HG03108 (cell line): ENCODE measurements around the gene ITM2B.

ENCODE experiments used
- ATAC-seq: cut with Tn5 transposase; IDR thresholded peaks from one replicate; pipeline ENCODE4 v1.9.1; 2021; ENCODE audit warnings: moderate library complexity; ENCODE audit not compliant: unreplicated experiment

Gene ITM2B

GRCh38 chr13:48303359-48304142 lies 70.5 kb downstream of the ITM2B start, which contains the start of gene RB1:
Gene RB1 (plus strand): TSS chr13:48303751. CDS start chr13:48303913, 162 bp downstream.
- peak; percentile 67 for ATAC-seq

DNA sequence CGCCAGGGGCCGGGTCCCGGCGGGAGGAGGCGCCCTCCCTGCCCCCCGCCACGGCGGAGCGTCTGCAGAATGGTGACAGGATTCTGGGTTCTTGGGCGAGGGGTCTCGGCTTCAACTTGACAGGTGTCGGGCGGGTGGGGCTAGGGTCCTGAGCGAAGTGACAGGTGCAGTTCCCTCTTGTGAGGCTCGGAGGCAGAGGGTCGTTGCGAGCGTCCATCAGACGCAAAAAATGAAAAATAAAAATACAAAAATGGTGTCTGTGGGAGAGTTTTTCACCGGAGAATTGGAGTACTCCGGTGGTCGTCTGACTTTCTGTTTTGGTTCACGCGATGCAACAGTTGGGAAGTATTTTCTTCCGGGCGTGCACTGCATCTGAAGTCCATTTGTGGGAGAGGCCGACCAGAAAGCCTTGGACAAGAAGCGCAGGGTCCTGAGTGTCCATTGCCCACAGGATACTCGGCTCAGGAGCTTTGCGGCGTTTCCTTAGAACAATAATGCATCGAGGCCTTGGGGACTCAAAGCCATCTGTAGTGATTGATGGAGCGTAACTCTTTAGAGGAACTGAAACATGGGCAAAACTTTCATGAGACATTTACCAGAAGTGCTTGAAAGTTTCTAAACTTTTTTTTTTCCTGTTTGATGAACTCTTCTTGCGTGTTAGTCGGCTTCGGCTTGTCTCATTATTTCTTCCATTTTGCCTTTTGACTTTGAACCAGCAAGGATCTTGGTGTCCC lies 71.3 kb downstream of the ITM2B start:
- ATAC-seq, result peak; percentile 68

- no peak for ATAC-seq
These were observed 78.2 kb downstream of the ITM2B start for GRCh38 chr13:48311223-48311622.

DNA sequence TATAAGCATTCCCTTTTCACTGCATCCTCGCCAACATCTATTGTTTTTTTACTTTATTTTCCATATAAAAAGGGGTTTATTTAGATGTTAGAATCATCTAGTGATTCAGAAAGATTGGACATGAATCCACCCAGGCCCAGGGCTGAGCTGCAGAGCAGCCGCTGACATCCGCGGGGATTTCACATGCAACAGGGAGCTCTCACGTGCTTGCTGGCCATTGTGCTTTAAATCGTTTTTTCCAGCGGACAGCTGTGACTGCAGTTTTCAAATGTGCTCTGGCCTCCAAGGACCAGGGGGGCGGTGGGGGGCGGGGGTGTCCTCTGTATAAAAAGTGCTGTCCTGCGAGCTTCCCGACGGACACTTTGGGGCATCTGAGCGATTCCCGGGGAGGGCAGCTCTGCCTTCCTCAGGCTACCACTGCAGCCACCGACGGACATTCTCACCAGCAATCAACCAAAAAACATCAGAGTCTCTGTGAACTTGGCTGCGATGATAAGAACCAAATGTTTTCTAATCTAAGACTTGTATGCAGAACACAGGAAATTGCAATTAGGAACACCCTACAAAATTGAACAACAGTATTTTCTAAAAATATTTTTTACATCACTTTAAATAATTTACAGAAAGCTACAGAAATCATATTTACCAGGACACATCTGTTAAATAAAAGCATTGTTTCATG lies 83.1 kb downstream of the ITM2B start:
- no peak for ATAC-seq

DNA sequence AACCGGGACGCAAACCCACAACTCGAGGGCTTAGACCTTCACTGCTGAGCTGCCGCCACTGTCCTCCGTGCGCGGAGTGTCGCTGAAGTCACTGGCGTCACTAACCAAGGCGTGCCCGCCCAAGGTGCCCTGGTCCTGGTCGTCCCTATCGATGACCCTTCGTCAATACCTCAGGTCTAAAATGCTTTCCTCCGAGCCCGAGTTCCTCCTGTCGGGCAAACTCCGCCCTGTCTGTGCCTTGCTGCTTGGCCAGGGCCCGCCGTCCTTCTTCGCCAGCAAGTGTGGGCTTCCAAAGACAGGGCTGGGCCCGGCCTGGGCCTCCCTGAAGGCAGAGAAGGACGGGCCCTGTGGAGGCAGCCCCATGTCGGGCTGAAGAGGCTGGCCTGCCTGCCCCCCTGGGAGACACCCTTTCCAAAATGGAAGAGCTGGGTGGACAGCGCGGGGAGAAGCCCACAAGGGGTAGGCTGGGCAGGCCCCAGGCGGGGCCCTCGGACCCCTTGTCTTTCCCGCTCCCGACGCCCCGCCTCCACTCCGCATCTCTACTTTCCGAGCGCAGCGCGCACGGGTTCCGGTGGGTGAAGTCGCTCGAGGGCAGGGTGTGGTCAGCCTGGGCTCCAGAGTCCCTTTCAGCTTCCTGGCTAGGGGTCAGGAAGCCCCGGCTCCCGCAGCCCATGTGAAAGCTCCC lies 84.0 kb downstream of the ITM2B start:
- ATAC-seq, result no peak

DNA sequence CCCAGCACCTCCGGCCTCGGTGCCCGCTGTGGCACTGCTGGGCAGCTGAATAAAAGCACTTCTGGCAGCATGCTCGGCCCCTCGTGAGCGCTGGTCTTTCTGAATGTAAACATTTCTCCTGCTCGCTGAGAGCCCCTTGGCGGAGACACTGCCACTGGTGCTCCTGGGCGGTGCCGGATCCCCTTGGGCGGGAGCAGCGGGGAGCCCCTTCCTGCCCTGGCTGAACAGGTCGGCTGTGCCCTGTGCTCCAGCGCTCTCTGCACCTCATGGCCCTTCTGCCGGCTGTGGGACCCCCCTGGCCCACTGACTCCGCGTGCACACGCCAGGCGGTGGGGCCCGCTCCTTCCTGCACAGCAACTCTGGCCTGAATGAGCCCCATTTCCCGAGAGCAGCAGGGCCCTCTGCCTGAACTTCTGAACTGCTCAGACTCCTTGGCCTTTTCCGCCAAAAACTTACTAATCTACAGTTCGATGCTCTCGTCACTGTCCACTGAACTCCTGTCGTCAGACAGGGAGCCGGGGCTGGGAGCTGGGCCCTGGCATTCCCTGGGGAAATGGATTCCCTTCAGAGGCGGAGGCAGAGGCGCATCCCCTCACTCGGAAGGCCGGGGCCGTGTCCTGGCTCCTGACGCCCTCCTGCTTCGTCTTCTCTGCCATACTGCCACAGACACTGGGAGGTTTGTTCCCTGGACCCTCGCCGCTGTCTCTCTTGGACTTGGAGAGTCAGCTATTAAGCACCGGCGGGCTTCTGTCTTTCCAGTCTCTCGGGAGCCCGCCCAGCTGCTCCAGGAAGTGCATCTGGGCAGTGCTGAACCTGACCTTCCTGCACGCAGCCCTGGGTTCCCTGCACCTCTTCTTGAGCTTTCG lies 84.7 kb downstream of the ITM2B start:
- no peak for ATAC-seq

DNA sequence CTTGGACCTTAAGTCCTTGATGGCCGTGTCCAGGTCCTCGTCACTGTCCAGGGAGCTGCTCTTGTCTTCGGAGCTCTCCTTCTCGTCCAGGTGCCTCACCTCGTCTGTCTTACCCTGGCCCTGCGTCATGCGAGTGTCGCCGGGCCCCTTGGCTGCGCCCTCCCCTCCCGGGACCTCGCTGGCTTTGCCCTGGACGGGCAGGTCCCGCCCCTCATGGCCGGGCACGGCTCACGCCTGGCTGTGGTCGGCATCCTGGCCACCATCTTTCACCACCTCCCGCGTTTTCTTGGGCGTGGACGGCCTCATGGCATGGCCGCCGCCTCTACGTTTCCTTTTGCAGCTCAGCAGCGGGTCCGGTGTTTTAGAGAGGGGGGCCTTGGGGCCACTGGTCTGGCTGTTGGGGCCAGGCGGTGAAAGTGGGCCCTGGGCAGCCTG lies 85.4 kb downstream of the ITM2B start:
- no peak for ATAC-seq

DNA sequence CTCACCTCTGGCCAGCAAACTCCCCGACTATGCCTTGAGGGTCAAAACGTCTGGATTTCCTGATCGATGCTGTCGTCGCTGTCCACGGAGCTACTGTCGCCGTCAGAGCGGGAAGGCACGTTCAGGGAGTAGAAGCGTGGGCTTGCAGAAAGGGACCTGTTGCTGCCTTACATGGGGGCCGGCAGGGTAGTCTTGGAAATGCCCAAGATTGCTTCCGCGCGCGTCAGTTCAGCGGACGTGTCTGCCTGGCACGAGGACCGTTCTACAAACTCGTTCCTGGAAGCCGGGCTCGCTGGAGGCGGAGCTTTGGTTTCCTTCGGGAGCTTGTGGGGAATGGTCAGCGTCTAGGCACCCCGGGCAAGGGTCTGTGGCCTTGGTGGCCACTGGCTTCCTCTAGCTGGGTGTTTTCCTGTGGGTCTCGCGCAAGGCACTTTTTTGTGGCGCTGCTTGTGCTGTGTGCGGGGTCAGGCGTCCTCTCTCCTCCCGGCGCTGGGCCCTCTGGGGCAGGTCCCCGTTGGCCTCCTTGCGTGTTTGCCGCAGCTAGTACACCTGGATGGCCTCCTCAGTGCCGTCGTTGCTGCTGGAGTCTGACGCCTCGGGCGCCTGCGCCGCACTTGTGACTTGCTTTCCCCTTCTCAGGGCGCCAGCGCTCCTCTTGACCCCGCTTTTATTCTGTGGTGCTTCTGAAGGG lies 86.0 kb downstream of the ITM2B start:
- ATAC-seq, result no peak
